ENCODE measurements around the gene LST1.

The LST1 gene

DNA sequence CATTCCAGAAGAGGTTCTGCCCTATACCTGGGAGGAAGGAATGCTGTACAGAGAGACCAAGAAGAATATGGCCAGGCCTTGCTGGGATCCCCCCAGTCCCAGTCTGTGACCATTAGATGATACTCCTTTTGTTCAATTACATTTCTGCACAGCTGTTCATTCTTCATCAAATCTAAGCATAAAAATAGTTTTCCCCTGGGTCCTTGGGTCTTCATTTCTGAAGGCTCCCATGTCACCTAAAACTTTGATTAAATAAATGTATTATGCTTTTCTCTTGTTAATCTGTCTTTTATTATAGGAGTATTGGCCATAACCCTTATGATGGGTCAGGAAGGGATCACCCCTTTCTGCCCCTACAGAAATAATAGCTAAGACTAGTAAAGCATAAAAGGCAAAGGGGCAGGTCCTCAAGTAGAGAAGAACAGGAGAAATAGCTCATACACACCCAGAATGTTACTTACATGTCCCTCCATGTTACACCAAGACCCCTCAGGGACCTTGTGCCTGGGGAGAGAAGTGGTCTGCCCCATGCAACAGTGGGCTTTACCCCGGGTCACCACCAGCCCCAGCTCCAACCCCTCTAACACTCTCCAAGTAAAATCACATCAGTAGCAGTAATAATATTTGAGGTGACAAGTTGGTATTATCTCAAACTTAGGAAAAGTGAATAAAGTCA lies 16.1 kb upstream of the LST1 start:
- TF ChIP-seq, protein P1, sequence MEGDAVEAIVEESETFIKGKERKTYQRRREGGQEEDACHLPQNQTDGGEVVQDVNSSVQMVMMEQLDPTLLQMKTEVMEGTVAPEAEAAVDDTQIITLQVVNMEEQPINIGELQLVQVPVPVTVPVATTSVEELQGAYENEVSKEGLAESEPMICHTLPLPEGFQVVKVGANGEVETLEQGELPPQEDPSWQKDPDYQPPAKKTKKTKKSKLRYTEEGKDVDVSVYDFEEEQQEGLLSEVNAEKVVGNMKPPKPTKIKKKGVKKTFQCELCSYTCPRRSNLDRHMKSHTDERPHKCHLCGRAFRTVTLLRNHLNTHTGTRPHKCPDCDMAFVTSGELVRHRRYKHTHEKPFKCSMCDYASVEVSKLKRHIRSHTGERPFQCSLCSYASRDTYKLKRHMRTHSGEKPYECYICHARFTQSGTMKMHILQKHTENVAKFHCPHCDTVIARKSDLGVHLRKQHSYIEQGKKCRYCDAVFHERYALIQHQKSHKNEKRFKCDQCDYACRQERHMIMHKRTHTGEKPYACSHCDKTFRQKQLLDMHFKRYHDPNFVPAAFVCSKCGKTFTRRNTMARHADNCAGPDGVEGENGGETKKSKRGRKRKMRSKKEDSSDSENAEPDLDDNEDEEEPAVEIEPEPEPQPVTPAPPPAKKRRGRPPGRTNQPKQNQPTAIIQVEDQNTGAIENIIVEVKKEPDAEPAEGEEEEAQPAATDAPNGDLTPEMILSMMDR (IDR thresholded peaks at IDR 0.05; ENCODE audit: extremely low read depth, insufficient read depth, missing control alignments): no peak
- in situ Hi-C loops (cut with MboI; ENCODE audit: low pct_unique_long_range_greater_than_20kb, low sequenced_read_pairs, unreplicated experiment): no loop called here

DNA sequence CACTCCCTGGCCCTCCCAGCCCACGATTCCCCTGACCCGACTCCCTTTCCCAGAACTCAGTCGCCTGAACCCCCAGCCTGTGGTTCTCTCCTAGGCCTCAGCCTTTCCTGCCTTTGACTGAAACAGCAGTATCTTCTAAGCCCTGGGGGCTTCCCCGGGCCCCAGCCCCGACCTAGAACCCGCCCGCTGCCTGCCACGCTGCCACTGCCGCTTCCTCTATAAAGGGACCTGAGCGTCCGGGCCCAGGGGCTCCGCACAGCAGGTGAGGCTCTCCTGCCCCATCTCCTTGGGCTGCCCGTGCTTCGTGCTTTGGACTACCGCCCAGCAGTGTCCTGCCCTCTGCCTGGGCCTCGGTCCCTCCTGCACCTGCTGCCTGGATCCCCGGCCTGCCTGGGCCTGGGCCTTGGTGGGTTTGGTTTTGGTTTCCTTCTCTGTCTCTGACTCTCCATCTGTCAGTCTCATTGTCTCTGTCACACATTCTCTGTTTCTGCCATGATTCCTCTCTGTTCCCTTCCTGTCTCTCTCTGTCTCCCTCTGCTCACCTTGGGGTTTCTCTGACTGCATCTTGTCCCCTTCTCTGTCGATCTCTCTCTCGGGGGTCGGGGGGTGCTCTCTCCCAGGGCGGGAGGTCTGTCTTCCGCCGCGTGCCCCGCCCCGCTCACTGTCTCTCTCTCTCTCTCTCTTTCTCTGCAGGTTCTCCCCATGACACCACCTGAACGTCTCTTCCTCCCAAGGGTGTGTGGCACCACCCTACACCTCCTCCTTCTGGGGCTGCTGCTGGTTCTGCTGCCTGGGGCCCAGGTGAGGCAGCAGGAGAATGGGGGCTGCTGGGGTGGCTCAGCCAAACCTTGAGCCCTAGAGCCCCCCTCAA lies 13.8 kb upstream of the LST1 start, which contains the start of gene LTA:
TSS of gene LTA (plus strand) at position 249 of the 871 bp plus-strand sequence. CDS start at position 703, 454 bp downstream.
- TF ChIP-seq, protein P1 (IDR thresholded peaks at IDR 0.05; ENCODE audit: extremely low read depth, insufficient read depth, missing control alignments): no peak

More for the DNA sequence above, 16.1 kb upstream of the LST1 start:
- DNase-seq (ENCODE audit: low spot score): no peak

DNA sequence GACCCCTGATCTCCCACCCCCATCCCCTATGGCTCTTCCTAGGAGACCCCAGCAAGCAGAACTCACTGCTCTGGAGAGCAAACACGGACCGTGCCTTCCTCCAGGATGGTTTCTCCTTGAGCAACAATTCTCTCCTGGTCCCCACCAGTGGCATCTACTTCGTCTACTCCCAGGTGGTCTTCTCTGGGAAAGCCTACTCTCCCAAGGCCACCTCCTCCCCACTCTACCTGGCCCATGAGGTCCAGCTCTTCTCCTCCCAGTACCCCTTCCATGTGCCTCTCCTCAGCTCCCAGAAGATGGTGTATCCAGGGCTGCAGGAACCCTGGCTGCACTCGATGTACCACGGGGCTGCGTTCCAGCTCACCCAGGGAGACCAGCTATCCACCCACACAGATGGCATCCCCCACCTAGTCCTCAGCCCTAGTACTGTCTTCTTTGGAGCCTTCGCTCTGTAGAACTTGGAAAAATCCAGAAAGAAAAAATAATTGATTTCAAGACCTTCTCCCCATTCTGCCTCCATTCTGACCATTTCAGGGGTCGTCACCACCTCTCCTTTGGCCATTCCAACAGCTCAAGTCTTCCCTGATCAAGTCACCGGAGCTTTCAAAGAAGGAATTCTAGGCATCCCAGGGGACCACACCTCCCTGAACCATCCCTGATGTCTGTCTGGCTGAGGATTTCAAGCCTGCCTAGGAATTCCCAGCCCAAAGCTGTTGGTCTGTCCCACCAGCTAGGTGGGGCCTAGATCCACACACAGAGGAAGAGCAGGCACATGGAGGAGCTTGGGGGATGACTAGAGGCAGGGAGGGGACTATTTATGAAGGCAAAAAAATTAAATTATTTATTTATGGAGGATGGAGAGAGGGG lies 12.6 kb upstream of the LST1 start:
- no peak for DNase-seq (ENCODE audit: low spot score)
- in situ Hi-C loops (cut with MboI; ENCODE audit: low pct_unique_long_range_greater_than_20kb, low sequenced_read_pairs, unreplicated experiment): no loop called here
- TF ChIP-seq, protein P1 (IDR thresholded peaks at IDR 0.05; ENCODE audit: extremely low read depth, insufficient read depth, missing control alignments): no peak

More for the DNA sequence above, 13.8 kb upstream of the LST1 start, which contains the start of gene LTA:
- in situ Hi-C loops (cut with MboI; ENCODE audit: low pct_unique_long_range_greater_than_20kb, low sequenced_read_pairs, unreplicated experiment): no loop called here
- DNase-seq (ENCODE audit: low spot score): no peak

DNA sequence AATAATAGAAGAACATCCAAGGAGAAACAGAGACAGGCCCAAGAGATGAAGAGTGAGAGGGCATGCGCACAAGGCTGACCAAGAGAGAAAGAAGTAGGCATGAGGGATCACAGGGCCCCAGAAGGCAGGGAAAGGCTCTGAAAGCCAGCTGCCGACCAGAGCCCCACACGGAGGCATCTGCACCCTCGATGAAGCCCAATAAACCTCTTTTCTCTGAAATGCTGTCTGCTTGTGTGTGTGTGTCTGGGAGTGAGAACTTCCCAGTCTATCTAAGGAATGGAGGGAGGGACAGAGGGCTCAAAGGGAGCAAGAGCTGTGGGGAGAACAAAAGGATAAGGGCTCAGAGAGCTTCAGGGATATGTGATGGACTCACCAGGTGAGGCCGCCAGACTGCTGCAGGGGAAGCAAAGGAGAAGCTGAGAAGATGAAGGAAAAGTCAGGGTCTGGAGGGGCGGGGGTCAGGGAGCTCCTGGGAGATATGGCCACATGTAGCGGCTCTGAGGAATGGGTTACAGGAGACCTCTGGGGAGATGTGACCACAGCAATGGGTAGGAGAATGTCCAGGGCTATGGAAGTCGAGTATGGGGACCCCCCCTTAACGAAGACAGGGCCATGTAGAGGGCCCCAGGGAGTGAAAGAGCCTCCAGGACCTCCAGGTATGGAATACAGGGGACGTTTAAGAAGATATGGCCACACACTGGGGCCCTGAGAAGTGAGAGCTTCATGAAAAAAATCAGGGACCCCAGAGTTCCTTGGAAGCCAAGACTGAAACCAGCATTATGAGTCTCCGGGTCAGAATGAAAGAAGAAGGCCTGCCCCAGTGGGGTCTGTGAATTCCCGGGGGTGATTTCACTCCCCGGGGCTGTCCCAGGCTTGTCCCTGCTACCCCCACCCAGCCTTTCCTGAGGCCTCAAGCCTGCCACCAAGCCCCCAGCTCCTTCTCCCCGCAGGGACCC lies 11.7 kb upstream of the LST1 start:
- TF ChIP-seq, protein P1 (IDR thresholded peaks at IDR 0.05; ENCODE audit: extremely low read depth, insufficient read depth, missing control alignments): peak; percentile 45
- in situ Hi-C loops (cut with MboI; ENCODE audit: low pct_unique_long_range_greater_than_20kb, low sequenced_read_pairs, unreplicated experiment): no loop called here
- no peak for DNase-seq (ENCODE audit: low spot score)

DNA sequence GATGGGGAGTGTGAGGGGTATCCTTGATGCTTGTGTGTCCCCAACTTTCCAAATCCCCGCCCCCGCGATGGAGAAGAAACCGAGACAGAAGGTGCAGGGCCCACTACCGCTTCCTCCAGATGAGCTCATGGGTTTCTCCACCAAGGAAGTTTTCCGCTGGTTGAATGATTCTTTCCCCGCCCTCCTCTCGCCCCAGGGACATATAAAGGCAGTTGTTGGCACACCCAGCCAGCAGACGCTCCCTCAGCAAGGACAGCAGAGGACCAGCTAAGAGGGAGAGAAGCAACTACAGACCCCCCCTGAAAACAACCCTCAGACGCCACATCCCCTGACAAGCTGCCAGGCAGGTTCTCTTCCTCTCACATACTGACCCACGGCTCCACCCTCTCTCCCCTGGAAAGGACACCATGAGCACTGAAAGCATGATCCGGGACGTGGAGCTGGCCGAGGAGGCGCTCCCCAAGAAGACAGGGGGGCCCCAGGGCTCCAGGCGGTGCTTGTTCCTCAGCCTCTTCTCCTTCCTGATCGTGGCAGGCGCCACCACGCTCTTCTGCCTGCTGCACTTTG lies 10.7 kb upstream of the LST1 start, which contains the start of gene TNF:
TSS of gene TNF (plus strand) at position 231 of the 567 bp plus-strand sequence. CDS start at position 408, 177 bp downstream.
- DNase-seq (ENCODE audit: low spot score): peak; percentile 82
- in situ Hi-C loops (cut with MboI; ENCODE audit: low pct_unique_long_range_greater_than_20kb, low sequenced_read_pairs, unreplicated experiment): no loop called here
- TF ChIP-seq, protein P1 (IDR thresholded peaks at IDR 0.05; ENCODE audit: extremely low read depth, insufficient read depth, missing control alignments): peak; percentile 5

Data from GM13977 (cell line).